T follicular helper cell (primary cell): ENCODE data around the gene TMEM131L.
"Not testable (repeated sequence)": the region's sequence is repeated elsewhere in the genome, so short reads cannot be mapped to it uniquely, and the experiment has no call there.

Experiments
- DNase-seq: peaks from one replicate; pipeline ENCODE4 v3.0.0-alpha.2; 2020; ENCODE audit warnings: low read depth

TMEM131L gene

GRCh38 chr4:153506341-153507309, 40.5 kb downstream of the TMEM131L start:
- DNase-seq, result no peak

DNA sequence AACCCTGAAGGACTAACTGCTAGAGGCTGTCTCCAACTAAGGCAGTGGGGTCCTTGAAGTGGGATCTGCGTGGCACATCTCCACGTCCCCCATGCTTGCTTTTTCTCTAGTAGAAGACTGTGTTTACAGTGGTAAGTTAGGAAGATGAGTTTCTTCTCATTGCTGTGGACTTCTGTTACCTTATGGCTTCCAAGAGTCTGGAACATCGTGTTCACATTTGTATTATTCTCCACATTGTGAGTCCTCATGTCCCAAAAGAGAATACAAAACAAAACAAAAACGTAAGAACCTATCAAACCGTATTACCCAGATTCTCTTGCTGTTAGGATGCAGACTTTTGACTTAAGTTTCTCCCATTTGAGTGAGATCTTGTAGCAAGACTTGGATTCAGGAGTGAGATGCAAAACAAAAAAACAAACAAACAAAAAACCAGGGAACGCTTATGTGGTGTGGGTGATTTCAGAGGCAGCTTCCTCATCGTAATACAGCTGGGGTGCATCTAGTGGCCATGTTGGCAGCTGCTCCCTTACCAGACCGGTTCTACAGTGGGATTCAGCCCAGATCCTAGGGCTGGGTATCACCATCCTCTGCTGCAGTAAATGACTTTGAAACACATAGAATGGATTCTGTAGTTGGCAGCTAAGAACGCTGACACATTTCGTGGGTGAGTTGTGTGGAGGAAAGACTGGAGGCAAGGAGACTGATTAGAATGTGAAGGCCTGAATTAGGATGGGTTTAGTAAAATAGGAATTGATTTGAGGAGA, 41.3 kb downstream of the TMEM131L start:
- no peak for DNase-seq

GRCh38 chr4:153509212-153509611, 43.1 kb downstream of the TMEM131L start:
- not testable (repeated sequence) for DNase-seq

- no peak for DNase-seq
Observed at GRCh38 chr4:153509724-153510123, 43.6 kb downstream of the TMEM131L start.

DNA sequence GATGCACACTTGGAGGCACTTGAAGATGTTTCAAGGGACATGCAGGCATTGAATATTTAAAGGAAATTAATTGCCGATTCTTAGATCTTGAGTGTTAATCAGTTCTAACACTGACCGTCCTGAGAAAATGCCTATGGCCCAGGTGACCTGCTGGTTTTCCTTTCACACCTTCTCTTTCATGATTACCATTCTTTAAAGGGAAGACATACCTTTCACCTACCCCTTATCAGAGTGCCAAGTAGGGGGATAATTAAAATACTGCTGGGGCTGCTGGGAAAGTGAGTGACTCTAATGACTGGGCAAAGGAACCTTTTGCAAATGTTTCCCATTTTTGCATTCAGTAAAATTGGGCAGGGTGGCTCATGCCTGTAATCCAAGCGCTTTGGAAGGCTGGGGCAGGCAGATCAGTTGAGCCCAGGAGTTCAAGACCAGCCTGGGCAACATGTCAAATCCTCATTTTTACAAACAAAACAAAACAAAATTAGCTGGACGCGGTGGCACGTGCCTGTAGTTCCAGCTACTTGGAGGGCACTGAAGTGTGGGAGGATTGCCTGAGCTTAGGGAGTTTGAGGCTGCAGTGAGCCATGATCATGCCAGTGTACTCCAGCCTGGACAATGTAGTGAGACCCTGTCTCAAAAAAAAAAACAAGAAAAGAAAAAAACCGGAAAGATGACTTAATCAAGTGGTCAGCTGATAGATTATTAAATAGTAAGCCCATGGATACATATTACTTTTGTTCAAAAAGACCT, 44.3 kb downstream of the TMEM131L start:
- no peak for DNase-seq

DNA sequence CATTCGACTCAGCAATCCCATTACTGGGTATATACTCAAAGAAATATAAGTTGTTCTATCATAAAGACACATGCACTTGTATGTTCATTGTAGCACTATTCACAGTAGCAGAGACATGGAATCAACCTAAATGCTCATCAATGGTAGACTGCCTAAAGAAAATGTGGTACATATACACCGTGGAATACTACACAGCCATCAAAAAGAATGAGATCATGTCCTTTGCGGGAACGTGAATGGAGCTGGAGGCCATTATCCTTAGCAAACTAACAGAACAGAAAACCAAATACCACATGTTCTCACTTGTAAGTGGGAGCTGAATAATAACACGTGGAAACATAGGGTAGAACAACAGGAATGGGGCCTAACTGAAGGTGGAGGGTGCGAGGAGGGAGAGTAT, 44.9 kb downstream of the TMEM131L start:
- no peak for DNase-seq

- DNase-seq, result no peak
Observed at GRCh38 chr4:153512162-153512852, 46.1 kb downstream of the TMEM131L start.

- no peak for DNase-seq
Observed at GRCh38 chr4:153512952-153513500, 46.9 kb downstream of the TMEM131L start.

DNA sequence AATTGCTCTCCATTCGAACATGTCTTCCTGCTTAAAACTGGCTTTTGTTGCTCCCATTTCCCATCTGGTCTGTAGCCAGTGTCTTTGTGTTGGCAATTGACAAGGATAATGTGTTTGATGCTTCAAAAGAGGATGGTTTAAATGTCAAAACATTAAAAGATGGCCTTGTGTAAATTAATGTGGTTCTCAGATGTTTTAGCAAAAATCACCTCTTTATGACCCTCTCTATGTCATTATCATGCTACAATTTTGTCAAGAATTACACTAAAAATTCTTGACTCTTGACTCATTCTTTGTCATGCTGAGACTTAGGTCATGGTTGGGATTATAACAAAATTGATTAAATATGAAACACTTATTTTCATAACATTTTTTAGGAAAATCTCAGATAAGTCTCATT, 47.4 kb downstream of the TMEM131L start:
- no peak for DNase-seq

GRCh38 chr4:153514001-153514526, 47.9 kb downstream of the TMEM131L start:
- DNase-seq, result no peak

DNA sequence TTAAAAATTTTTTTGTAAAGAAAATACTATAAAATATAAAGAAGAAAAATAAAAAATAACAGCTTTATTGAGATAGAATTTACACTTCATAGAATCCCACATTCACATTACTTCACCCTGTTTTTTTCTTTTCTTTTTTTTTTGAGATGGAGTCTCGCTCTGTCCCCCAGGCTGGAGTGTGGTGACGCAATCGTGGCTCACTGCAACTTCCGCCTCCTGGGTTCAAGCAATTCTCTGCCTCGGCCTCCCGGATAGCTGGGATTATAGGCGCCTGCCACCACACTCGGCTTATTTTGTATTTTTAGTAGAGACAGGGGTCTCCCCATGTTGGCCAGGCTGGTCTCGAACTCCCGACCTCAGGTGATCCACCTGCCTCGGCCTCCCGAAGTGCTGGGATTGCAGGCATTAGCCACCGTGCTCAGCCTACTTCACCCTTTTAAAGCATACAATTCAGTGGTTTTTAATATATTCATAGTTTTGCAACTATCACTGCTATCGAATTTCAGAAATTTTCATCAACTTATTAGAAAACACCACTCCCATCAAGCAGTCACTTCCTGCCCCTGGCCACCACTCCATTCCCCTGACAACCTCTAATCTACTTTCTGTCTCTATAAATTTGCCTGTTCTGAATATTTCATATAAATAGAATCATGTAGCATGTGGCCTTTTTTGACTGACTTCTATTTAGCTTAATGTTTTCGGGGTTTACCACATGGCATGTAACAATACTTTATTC, 48.7 kb downstream of the TMEM131L start:
- DNase-seq, result no peak

- DNase-seq, result no peak
Observed at GRCh38 chr4:153517159-153517558, 51.0 kb downstream of the TMEM131L start.

GRCh38 chr4:153518001-153518400, 51.8 kb downstream of the TMEM131L start:
- no peak for DNase-seq

DNA sequence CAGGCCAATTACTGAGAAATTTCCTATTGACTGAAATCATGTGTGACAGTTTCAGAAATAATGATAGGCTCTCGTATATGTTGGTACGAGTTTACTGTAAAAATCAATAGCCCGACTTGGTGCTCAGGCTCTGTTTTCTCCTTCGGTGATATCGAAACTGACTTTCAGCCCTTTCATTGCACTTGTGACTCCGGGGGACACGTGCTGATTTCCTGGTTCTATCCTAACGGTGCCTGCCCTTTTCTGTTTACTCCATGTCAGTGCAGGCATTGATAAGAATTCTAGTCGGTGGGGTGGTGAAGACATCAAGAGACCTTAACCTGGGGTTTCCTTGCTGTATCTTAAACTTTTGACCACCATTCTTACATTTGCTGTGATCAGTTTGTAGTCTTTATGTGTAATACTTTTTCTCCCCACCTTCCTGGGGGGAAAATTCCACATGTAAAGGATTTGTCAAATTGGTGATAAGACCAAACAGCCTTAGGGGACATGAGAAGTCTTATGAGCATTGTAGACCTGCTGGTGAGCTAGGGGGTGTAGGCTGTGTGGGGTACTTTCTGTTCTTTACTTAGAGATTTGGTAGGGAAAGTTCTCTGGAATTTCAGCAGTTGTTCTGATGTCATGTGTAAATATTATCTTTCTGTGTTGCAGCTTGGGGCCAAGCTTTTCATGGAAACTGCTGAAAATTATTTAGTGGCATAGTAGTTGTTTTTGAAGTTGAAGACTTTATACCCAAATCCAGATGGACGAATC, 52.7 kb downstream of the TMEM131L start:
- DNase-seq, result no peak

DNA sequence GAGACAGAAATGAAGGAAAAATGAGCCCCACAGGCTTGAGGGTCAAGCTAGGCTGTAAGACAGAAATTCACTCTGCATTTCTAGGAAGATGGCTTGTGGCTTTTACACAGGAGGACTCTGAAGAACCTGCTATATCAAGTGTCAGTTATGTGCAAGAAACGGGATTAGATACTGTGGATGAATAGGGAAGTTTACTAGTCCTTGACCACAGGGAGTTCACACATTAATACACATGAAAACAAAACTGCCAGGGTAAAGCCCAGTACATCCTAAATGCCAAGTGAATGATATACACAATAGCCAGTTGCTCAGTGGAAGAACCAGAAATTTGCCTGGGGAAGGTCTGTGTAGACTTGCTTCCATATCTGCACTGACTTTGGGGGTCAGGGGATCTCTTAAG, 53.5 kb downstream of the TMEM131L start:
- no peak for DNase-seq

DNA sequence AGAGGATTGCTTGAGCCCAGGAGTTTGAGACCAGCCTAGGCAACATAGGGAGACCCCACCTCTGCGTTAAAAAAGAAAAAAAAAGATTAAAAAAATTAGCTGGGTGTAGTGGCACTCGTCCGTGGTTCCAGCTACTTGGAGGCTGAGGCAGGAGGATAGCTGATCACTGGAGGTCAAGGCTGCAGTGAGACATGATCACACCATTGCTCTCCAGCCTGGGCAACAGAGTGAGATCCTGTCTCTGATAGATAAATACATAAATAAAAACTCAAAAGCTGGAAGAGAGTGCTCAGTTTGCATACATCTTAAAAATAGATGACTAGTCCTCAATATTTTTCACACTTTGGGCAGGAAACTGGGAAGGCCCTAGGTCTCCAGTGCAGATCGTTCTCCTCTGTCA, 54.1 kb downstream of the TMEM131L start:
- no peak for DNase-seq

DNA sequence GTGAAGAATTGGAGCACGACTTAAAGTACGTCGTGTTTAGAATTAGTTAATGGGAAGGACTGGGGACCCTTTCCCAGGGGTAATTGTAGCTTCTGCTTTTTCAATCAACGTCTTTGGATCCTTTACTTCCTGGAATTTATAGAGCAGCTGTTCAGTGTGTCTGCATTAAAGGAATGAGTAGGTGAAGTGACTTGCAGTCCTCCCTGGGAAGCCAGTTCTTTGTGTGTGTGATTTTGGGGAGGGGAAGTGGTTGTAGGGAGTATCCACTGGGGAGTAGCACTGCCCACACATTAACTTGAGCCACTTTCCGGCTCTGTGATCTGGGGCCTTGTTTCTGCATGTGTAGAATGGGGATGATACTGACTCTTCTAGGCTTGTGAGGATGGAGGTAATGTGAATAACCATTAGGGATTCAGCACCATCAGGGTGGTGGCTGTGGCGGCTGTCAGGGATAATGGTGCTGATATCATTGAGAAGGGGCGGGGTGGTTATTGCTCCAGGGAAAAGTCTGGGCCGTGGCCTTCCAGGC, 54.7 kb downstream of the TMEM131L start:
- DNase-seq, result no peak

DNA sequence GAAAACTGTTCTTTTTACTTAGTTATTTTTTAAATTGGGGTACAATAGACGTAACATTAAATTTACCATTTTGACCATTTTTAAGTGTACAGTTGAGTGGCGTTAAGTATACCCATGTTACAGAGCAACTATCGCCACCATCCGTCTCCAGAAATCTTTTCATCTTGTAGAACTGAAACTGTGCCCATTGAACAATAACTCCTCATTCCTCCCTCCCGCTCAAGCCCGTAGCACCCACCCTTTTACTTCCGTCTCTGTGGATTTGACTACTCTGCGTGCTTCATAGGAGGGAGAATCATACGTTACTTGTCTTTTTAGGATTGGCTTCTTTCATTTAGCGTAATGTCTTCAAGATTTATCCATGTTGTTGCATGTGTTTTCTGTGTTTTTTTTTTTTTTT, 55.3 kb downstream of the TMEM131L start:
- no peak for DNase-seq
